GF-D8 (cell line): ENCODE results near the gene TSSK6.

Source experiments
- DNase-seq: peaks from one replicate; lab custom pipeline; 2025; lab: John Stamatoyannopoulos, UW

Gene TSSK6

GRCh38 chr19:19530889-19531288, 15.5 kb upstream of the TSSK6 start:
- no peak for DNase-seq

GRCh38 chr19:19530423-19530804, 15.1 kb upstream of the TSSK6 start:
- DNase-seq, result no peak

DNA sequence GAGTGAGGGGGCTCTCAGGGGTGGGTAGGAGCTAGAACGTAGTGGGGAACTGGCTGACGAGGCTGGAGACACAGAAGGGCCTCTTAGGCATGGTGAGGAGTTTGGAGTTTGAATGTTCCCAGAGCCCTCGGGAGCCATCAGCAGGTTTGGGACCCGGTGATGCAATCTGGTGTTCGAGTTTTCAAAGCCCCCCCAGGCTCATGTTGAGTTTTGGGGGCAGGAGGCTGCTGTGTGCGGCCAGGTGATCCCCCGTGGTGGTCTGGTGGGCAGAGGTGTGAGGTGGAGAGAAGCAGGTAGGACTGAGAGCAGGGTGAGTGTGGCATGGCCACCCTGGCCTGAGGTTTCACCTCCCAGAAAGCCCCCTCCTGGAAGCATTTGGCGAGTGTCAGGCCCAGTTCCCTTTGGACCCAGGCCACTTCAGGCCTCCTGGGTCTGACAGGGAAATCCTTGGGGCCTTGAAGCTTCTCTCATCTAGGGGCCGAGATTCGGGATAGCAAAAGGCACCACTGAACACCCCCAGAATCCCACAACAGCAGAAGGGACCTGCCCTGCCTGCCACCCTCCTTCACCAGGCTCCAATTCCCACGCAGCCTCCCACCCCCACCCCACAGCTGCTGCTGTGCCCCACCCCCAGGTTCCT, 14.6 kb upstream of the TSSK6 start:
- no peak for DNase-seq

DNA sequence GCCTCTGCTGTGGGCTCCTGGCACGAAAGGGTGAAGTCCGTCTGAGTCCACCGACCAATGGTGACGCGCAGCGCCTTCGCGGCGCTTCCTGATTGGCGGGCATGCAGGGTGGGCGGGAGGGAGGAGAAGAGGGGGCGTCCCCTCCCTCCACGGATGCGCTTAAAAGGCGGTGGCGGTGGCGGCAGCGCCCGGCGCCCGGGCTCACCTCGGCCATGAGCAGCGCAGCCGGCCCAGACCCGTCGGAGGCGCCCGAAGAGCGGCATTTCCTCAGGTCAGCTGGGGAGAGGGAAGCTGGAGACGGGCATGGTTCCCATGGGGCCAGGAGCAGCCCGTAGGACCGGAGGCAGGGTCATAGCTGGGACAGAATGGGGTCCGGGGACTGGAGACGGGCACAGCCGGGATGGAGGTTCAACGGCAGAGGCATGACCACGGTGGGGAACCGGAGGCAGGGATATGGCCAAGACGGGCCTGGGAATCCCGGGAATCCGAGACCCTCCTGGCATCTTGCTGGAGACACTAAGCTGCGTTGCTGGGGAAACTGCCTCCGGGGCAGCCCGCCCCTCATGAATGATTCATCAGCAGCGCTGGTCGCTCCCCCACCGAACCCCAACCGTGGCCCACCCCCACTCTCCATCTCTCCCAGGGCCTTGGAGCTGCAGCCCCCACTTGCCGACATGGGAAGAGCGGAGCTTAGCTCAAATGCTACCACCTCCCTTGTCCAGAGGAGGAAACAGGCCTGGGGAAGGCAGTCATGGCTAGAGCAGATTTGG, 13.6 kb upstream of the TSSK6 start, which contains the start of gene YJEFN3:
TSS of gene YJEFN3 (plus strand) at position 191 of the 770 bp plus-strand sequence. CDS start at position 213, 22 bp downstream.
- no peak for DNase-seq

GRCh38 chr19:19527674-19528625, 12.6 kb upstream of the TSSK6 start:
- no peak for DNase-seq

DNA sequence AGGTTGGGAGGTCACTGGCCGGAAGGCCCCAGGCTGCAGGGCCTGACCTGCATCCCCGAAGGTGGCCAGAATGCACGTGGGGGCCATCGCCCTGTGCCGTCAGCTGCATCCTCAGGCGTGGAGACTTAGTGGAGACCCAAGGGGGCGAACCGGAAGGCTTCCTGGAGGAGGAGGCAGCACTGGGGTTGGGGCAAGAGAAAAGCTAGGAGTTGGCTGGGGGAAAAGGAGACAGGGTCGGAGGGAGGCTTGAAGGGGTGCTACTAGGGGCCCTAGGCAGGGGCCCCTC, 12.0 kb upstream of the TSSK6 start:
- no peak for DNase-seq

- no peak for DNase-seq
These were observed 11.4 kb upstream of the TSSK6 start for GRCh38 chr19:19526581-19527370.

GRCh38 chr19:19525611-19526380, 10.4 kb upstream of the TSSK6 start:
- DNase-seq, result no peak

DNA sequence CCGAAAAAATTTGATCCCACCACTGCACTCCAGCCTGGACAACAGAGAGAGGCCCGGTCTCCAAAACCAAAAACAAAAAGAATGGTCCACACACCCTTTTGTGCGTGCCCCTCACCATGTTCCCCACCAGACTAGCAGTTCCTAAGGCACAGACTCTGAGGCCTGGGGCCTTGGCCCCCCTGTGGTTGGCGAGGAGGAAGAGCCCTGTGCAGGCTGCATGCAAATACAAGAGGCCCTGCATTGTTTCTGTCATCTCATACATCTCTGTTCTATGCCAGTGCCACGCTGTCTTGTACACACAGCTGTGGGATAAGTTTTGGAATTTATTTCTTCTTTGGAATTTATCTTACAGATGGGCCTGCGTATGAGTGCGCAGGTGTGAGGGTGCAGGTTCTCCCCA, 8.7 kb upstream of the TSSK6 start:
- DNase-seq, result no peak

- DNase-seq, result no peak
These were observed 7.8 kb upstream of the TSSK6 start for GRCh38 chr19:19523177-19523576.

GRCh38 chr19:19520989-19521388, 5.6 kb upstream of the TSSK6 start:
- DNase-seq, result no peak

DNA sequence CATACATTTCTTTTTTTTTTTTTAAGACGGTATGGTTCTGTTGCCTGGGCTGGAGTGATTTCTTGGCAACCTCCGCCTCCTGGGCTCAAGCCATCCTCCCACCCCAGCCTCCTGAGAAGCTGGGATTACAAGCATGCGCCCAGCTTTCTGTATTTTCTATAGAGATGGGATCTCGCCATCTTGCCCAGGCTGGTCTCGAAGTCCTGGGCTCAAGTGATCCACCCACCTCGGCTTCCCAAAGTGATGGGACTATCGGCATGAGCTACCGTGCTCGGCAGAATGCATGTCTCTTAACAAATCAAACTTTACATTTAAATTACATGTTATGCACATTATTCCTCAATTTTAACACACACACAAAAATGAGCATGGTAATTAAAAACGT, 1.9 kb upstream of the TSSK6 start:
- DNase-seq, result no peak

- peak; percentile 59 for DNase-seq
These were observed 533 bp upstream of the TSSK6 start, which contains the start of gene NDUFA13 for GRCh38 chr19:19515642-19516519. NDUFA13 (plus strand) TSS chr19:19516225; CDS start chr19:19516239, 14 bp downstream.

GRCh38 chr19:19514215-19514657, 1.1 kb downstream of the TSSK6 start:
- DNase-seq, result no peak

DNA sequence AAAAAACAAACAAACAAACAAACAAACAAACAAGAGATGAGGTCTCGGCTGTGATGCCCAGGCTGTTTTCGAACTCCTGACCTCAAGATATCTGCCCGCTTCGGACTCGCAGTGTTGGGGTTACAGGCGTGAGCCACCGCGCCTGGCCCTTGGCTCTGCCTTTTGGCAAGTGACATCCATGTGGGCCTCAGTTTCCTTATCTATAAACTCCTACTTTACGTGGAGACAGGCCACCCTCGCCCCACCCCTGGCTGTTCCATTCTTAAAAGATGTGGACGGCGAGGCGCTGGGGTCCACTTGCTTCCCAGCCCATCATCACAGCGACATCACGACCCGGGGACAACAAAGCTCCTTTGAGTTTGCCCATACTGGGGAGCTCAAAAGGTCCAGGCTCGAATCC, 1.7 kb downstream of the TSSK6 start:
- DNase-seq, result no peak

DNA sequence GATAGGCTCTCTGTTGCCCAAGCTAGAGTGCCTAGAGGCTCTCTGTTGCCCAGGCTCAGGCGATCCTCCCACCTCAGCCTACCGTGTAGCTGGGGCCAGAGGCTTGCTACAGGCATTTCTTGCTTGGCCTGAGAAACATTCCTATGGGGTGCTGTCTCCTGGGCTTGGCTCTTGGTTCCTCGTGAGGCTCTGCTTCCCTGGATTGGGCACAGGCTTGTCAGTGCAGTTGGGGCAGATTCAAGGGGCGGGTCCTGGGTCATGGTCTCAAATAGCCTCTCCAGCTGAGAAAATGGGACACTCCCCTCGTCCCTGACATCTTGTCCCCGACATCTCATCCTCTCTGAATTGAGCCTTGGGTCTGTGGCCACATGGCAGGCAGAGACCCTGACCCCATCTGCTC, 4.9 kb downstream of the TSSK6 start:
- DNase-seq, result no peak

GRCh38 chr19:19508217-19508616, 7.1 kb downstream of the TSSK6 start:
- DNase-seq, result no peak

DNA sequence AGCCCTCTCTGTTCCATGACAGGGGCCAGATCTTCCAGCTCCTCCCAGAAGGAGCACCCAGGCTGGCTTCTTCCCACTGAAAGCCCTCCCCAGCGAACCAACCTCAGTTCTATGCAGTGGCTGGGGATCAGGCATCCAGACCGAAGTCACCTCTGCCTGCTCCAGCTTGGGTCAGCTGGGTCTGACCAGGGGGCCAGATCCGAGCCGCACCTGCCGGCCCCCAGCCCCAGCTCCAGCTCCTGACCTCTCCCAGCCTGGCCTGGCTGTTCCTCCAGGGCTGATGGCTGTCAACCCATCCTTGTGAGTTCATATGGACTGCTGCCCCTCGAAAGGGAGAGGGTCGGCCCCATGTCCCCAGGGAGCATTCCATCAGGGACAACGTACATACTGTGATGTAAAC, 8.0 kb downstream of the TSSK6 start:
- no peak for DNase-seq

DNA sequence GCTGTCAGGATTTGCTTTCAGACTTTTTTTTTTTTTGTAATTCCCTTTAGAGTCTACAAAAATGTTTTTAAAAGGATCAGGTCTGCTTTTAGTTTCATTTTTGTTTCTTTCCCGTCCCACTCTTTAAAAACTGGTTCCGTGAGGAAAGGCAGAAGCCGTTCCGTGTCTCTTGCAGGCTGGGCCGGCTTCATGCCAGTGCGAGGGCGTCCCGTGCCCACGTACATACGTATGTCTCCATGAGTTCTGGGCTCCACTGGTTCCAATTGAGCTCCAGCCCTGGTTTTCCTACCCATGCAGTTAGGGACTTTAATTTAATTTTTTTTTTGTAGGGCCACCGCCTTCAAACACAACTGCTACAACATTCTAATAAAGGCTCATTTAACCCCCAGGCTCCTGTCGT, 8.8 kb downstream of the TSSK6 start:
- DNase-seq, result no peak
